CD14-positive monocyte (primary cell): ENCODE measurements around the gene AMBP. TPM values are rescaled to one million over a fixed set of nuclear protein-coding genes. Genes with fewer than 3 reads are reported as not detected.
A peak's percentile ranks its signal among the peaks of the same experiment; 100 is the strongest.

Experiments used
- DNase-seq, 3 donors: peaks; one replicate each; pipeline ENCODE4 v3.0.0-alpha.2; 2011 to 2022
- H2AFZ ChIP-seq: 2 replicates; pipeline ENCODE4 v1.6.0; 2012; ENCODE audit warnings: mild to moderate bottlenecking, low read depth, low read length, inconsistent platforms; ENCODE audit not compliant: insufficient read depth, poor library complexity, severe bottlenecking
- H3K27ac ChIP-seq, 2 donors: 1 replicate in 1 of 2; 2 replicates in 1 of 2; pipeline ENCODE4 v1.5.1; 2012 to 2013; ENCODE audit warnings: low read length in 2 of 2, control low read depth in 1 of 2, inconsistent platforms in 1 of 2, low read depth in 1 of 2, mild to moderate bottlenecking in 1 of 2
- H3K27me3 ChIP-seq, 2 donors: one replicate each; pipeline versions ENCODE4 v1.6.0 to v1.6.1; 2011 to 2013; ENCODE audit warnings: low read length in 2 of 2; ENCODE audit not compliant: control insufficient read depth in 2 of 2, insufficient read depth in 2 of 2
- H3K36me3 ChIP-seq, 2 donors: replicated peaks in 1 of 2; 1 replicate in 1 of 2; 2 replicates in 1 of 2; pipeline versions ENCODE4 v1.5.1 to v1.6.1; 2012 to 2013; ENCODE audit warnings: low read length in 2 of 2, control low read depth in 1 of 2, inconsistent platforms in 1 of 2, mild to moderate bottlenecking in 1 of 2; ENCODE audit not compliant: insufficient read depth in 2 of 2, control insufficient read depth in 1 of 2
- H3K4me1 ChIP-seq, 2 donors: 1 replicate in 1 of 2; 2 replicates in 1 of 2; pipeline versions ENCODE4 v1.5.1 to v1.6.1; 2012 to 2013; ENCODE audit warnings: low read length in 2 of 2, control low read depth in 1 of 2, inconsistent platforms in 1 of 2, mild to moderate bottlenecking in 1 of 2, moderate library complexity in 1 of 2; ENCODE audit not compliant: insufficient read depth in 2 of 2, control insufficient read depth in 1 of 2
- H3K4me2 ChIP-seq: replicated peaks from 2 replicates; pipeline ENCODE3; 2012; ENCODE audit warnings: low read length, moderate library complexity, mild to moderate bottlenecking; ENCODE audit not compliant: poor library complexity, severe bottlenecking; ENCODE audit errors: extremely low read depth
- H3K4me3 ChIP-seq, 3 experiments: fragments of 200-600 bp in 1 of 3; sonication (generic) in 1 of 3; replicated peaks in 1 of 3; 1 replicate in 2 of 3; 2 replicates in 1 of 3; pipeline ENCODE4 v1.5.1; 2011 to 2013; ENCODE audit warnings: low read length in 3 of 3, mild to moderate bottlenecking in 3 of 3, control low read depth in 2 of 3, low read depth in 2 of 3, inconsistent platforms in 1 of 3, moderate library complexity in 1 of 3
- H3K79me2 ChIP-seq: 2 replicates; pipeline ENCODE4 v1.6.0; 2012; ENCODE audit warnings: mild to moderate bottlenecking, control low read depth, inconsistent platforms, low read length, moderate library complexity; ENCODE audit not compliant: insufficient read depth
- H3K9ac ChIP-seq: 2 replicates; pipeline ENCODE4 v1.6.0; 2017; ENCODE audit warnings: low read length, mild to moderate bottlenecking; ENCODE audit not compliant: insufficient read depth, poor library complexity, severe bottlenecking
- H3K9me3 ChIP-seq, 2 donors: replicated peaks in 1 of 2; 1 replicate in 1 of 2; 2 replicates in 1 of 2; pipeline versions ENCODE4 v1.5.1 to v1.6.1; 2012 to 2013; ENCODE audit warnings: low read length in 2 of 2, control low read depth in 1 of 2; ENCODE audit not compliant: control insufficient read depth in 1 of 2, insufficient read depth in 1 of 2
- H4K20me1 ChIP-seq: 2 replicates; pipeline ENCODE4 v1.6.0; 2012; ENCODE audit warnings: mild to moderate bottlenecking, low read length, control low read depth, moderate library complexity; ENCODE audit not compliant: insufficient read depth
- H3K27ac Mint-ChIP-seq, 7 donors: one replicate each; pipeline ENCODE4 v1.8.0; 2020; ENCODE audit warnings: mild to moderate bottlenecking in 7 of 7, mixed read lengths in 7 of 7, moderate library complexity in 6 of 7, inconsistent platforms in 2 of 7
- H3K27me3 Mint-ChIP-seq, 3 donors: one replicate each; pipeline ENCODE4 v1.8.0; 2021 to 2022; ENCODE audit warnings: low read depth in 3 of 3, mild to moderate bottlenecking in 3 of 3, mixed read lengths in 3 of 3, moderate library complexity in 3 of 3, inconsistent platforms in 1 of 3
- H3K36me3 Mint-ChIP-seq, 2 donors: one replicate each; pipeline ENCODE4 v1.8.0; 2020; ENCODE audit warnings: mixed read lengths in 2 of 2, inconsistent platforms in 1 of 2, mild to moderate bottlenecking in 1 of 2
- H3K4me1 Mint-ChIP-seq: one replicate; pipeline ENCODE4 v1.8.0; 2020; ENCODE audit warnings: mild to moderate bottlenecking, mixed read lengths
- H3K4me3 Mint-ChIP-seq, 2 donors: one replicate each; pipeline ENCODE4 v1.8.0; 2020; ENCODE audit warnings: mild to moderate bottlenecking in 2 of 2, mixed read lengths in 2 of 2, moderate library complexity in 1 of 2
- H3K9me3 Mint-ChIP-seq, 7 donors: one replicate each; pipeline ENCODE4 v1.8.0; 2020 to 2022; ENCODE audit warnings: mixed read lengths in 7 of 7, mild to moderate bottlenecking in 6 of 7, moderate library complexity in 6 of 7, inconsistent platforms in 2 of 7
- WGBS: methylation state at CpG from one replicate; pipeline ENCODE4 v1.1.5; 2013; ENCODE audit warnings: missing lambda C conversion rate; ENCODE audit not compliant: insufficient coverage; 5-methylcytosine and 5-hydroxymethylcytosine counted together
- intact Hi-C, 2 donors: fragments of 100-400 bp; cut with micrococcal nuclease; formaldehyde crosslinking; loops; one replicate each; pipeline versions ENCODE4 v1.15.0 to v1.15.1; 2023
- polyA plus RNA-seq, 3 donors: library from polyadenylated mRNA; depleted of rRNA in 1 of 3; unstranded in 2 of 3; stranded (reverse) in 1 of 3; fragments of 300-500 nt in 2 of 3; fragments of >200 nt in 1 of 3; fragmentation: Illumina TruSeq in 2 of 3; gene quantifications; 1 replicate in 2 of 3; 2 replicates in 1 of 3; pipeline ENCODE4 v1.2.3, GENCODE V29; 2012 to 2021
- TF ChIP-seq, protein P1 (sequence below): fragments of 200-600 bp; IDR thresholded peaks from one replicate; pipeline ENCODE4 v1.8.0; 2022; ENCODE audit warnings: antibody characterized with exemption, mild to moderate bottlenecking

Gene AMBP
- polyA plus RNA-seq, 3 donors, result not detected

DNA sequence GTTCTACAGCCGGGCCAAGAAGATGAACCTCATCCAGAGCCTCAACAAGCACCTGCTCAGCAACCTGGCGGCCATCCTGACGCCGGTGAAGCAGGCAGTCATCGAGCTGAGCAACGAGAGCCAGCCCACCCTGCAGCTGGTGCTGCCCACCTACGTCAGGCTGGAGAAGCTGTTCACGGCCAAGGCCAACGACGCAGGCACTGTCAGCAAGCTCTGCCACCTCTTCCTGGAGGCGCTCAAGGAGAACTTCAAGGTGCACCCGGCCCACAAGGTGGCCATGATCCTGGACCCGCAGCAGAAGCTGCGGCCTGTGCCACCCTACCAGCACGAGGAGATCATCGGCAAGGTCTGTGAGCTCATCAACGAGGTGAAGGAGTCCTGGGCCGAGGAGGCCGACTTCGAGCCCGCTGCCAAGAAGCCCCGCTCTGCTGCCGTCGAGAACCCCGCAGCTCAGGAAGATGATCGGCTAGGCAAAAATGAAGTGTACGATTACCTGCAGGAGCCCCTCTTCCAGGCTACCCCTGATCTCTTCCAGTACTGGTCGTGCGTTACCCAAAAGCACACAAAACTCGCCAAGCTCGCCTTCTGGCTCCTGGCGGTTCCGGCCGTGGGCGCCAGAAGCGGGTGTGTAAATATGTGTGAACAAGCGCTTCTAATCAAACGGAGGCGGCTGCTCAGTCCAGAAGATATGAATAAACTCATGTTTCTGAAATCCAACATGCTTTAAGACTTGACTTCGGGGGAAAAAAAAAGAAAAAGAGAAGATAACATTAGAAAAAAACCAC lies 28.5 kb downstream of the AMBP start:
- Histone ChIP-seq H3K4me1 (no peaks in the 10 kb centered on the region), H3K4me2 (no peak overlapping the region), H3K4me3 (no peak overlapping the region), H2AFZ (no peak overlapping the region), H3K27ac (no peak overlapping the region), H4K20me1 (no peaks in the 10 kb centered on the region), H3K36me3 (peaks cover 15 to 29% of the 10 kb centered on the region in 2 donors), H3K27me3 (no peaks in the 10 kb centered on the region), H3K9me3 (no peaks in the 10 kb centered on the region), H3K9ac (no peak overlapping the region), H3K79me2 (no peaks in the 10 kb centered on the region)
- Mint-ChIP-seq H3K36me3 (peaks cover 20 to 32% of the 10 kb centered on the region in 2 donors), H3K9me3 (no peaks in the 10 kb centered on the region), H3K4me1 (no peaks in the 10 kb centered on the region), H3K27me3 (peaks cover 0 to 2% (median 0%) of the 10 kb centered on the region in 3 donors), H3K27ac (peak overlapping the region in 1 of 7 donors; percentile 17), H3K4me3 (no peak overlapping the region)
- WGBS, result 98% methylated on average over 28 of the region's 40 CpGs
- TF ChIP-seq, protein P1, sequence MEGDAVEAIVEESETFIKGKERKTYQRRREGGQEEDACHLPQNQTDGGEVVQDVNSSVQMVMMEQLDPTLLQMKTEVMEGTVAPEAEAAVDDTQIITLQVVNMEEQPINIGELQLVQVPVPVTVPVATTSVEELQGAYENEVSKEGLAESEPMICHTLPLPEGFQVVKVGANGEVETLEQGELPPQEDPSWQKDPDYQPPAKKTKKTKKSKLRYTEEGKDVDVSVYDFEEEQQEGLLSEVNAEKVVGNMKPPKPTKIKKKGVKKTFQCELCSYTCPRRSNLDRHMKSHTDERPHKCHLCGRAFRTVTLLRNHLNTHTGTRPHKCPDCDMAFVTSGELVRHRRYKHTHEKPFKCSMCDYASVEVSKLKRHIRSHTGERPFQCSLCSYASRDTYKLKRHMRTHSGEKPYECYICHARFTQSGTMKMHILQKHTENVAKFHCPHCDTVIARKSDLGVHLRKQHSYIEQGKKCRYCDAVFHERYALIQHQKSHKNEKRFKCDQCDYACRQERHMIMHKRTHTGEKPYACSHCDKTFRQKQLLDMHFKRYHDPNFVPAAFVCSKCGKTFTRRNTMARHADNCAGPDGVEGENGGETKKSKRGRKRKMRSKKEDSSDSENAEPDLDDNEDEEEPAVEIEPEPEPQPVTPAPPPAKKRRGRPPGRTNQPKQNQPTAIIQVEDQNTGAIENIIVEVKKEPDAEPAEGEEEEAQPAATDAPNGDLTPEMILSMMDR, result no peak
- no peak for DNase-seq
- intact Hi-C loops, result no loop called here

DNA sequence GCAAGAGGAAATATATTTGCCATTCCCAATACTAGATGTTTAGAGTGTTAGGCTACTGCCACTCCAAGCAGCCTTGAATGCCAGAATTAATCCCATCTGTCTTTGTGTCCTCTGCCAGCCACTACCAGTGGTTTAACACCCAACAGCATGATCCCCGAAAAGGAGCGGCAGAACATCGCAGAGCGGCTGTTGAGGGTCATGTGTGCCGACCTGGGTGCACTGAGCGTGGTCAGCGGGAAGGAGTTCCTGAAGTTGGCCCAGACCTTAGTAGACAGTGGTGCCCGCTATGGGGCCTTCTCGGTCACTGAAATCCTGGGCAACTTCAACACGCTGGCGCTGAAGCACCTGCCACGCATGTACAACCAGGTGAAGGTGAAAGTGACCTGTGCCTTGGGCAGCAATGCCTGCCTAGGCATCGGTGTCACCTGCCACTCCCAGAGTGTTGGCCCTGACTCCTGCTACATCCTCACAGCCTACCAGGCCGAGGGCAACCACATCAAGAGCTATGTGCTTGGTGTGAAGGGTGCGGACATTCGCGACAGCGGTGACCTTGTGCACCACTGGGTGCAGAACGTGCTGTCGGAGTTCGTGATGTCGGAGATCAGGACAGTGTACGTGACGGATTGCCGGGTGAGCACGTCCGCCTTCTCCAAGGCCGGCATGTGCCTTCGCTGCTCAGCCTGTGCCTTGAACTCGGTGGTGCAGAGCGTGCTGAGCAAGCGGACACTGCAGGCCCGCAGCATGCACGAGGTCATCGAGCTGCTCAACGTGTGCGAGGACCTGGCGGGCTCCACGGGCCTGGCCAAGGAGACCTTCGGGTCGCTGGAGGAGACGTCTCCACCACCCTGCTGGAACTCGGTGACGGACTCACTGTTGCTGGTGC lies 29.3 kb downstream of the AMBP start:
- intact Hi-C loops, result no loop called here
- Mint-ChIP-seq H3K9me3 (no peaks in the 10 kb centered on the region), H3K4me3 (no peak overlapping the region), H3K36me3 (peaks cover 20 to 33% of the 10 kb centered on the region in 2 donors), H3K27ac (no peak overlapping the region), H3K27me3 (peaks cover 0 to 2% (median 0%) of the 10 kb centered on the region in 3 donors), H3K4me1 (no peaks in the 10 kb centered on the region)
- DNase-seq, result no peak
- Histone ChIP-seq H3K27me3 (no peaks in the 10 kb centered on the region), H4K20me1 (no peaks in the 10 kb centered on the region), H3K4me2 (no peak overlapping the region), H3K9me3 (no peaks in the 10 kb centered on the region), H3K9ac (no peak overlapping the region), H3K36me3 (peaks cover 15 to 29% of the 10 kb centered on the region in 2 donors), H3K79me2 (no peaks in the 10 kb centered on the region), H3K4me1 (no peaks in the 10 kb centered on the region), H2AFZ (no peak overlapping the region), H3K4me3 (no peak overlapping the region), H3K27ac (no peak overlapping the region)
- 99% methylated on average over 40 of the region's 44 CpGs for WGBS
- TF ChIP-seq, protein P1, result no peak
